ENCODE data around the gene GLB1L2.

The GLB1L2 gene

GRCh38 chr11:134365011-134365925 is 33.5 kb downstream of the GLB1L2 start:
- in situ Hi-C loops (cut with HindIII; ENCODE audit: low sequenced_read_pairs) = no loop called here

DNA sequence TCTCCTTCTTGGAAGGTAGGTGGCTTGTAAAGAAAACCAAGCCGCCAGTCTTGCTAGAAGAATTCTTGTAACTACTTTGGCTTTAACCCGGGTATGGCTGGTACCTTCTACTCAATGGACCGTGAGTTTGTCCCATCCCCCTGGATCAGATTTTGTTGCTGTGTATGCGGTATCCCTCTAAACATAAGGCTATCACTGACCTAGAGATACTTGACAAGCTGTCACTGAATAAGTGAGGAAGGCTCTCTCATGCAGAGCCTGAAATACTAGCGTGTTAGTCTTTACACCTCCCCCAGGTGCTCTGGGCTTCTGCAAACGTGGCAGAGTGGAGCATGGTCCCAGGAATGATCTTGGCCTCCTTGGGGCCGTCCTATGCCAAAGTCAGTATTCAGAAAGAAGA is 34.5 kb downstream of the GLB1L2 start:
- in situ Hi-C loops (cut with HindIII; ENCODE audit: low sequenced_read_pairs) = no loop called here

DNA sequence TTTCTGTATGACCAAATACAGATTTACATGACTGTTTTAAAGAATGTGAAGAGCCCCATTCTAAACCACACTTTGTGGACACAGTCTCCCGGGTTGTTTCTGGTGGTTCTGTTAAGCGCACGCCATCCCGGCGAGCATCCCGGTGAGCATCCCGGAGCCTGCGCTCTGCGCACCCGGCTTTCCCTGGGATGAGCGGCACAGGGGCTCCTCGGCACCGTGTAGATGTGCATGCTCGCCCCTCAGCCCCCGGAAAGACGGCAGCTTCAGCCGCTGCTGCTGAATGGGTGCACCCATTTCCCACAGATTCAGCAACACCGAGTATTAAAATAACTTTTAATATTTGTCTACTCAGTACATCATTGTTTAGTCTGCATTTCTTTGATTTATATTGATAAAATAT is 36.0 kb downstream of the GLB1L2 start:
- in situ Hi-C loops (cut with HindIII; ENCODE audit: low sequenced_read_pairs) = no loop called here

DNA sequence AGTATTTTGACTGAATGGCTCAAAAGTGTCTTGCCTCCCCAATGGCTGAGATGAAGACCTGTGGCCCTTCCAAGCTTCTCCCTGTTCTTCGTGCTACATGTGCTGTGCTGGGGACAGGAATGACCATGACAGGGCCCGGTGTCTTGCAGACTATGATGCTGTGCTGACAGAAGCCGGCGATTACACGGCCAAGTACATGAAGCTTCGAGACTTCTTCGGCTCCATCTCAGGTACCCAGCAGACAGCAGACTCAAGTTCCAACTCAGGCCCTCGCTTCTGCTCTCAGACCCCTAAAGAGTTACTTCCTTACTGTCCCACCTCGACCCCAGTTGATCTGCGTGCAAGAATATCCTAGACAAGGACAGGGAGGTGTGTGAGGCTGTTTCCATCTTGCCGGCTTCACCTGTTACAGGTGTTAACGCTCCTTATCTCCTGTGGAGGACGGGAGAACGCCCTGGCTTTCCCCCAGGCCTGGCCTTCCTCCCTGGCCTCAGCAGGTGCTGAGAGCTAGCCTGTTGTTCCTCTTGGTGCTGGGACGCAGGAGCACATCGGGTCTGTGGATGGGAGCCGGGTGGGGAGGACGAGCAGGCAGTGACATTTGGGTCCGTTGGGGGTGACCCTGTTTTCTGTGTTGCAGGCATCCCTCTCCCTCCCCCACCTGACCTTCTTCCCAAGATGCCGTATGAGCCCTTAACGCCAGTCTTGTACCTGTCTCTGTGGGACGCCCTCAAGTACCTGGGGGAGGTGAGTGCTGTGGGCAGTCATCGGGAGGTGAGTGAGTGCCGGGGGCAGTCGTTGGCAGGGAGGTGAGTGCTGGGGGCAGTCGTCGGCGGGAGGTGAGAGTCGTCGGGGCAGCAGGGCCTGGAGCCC is 38.1 kb downstream of the GLB1L2 start:
- in situ Hi-C loops (cut with HindIII; ENCODE audit: low sequenced_read_pairs) = no loop called here

DNA sequence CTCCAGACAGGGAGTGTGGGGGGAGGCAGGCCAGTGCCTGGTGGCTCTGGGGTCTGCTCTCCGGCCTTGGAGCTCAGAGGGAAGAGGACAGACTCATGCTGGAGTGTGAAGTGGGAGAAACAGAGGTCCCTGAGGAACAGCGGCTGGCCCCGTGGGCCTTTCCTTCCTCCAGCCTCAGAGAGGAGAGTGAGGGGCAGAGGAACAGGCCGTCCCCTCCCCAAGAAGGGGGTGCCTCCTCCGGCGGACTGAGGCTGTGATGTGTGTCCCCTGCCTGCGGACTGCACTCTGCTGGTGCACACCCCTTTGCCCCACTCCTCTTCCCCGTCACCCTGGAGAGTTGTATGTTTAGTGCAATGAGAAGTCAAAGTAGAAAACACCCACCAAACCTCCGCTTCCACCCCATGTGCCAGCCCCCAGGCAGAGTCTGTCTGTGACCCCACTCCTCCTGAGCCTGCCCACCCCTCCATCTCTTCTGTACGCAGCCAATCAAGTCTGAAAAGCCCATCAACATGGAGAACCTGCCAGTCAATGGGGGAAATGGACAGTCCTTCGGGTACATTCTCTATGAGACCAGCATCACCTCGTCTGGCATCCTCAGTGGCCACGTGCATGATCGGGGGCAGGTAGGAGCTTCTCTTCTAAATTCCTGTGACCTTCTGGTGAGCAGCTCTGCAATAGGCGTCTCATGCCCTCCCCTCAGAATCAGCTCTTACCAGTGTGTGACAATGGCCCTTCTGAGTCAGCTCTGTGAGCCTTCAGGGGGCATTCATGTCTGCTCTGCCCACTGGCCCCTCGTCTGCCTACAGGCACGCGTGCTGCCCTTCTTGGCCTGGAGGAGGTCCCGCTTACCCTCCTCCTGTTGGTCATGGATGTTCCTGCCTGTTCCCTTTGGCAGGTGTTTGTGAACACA is 39.0 kb downstream of the GLB1L2 start:
- in situ Hi-C loops (cut with HindIII; ENCODE audit: low sequenced_read_pairs) = no loop called here

GRCh38 chr11:134371436-134372185 is 39.8 kb downstream of the GLB1L2 start:
- in situ Hi-C loops (cut with HindIII; ENCODE audit: low sequenced_read_pairs) = no loop called here

- in situ Hi-C loops (cut with HindIII; ENCODE audit: low sequenced_read_pairs) = no loop called here
These were observed 40.7 kb downstream of the GLB1L2 start for GRCh38 chr11:134372536-134372935.

DNA sequence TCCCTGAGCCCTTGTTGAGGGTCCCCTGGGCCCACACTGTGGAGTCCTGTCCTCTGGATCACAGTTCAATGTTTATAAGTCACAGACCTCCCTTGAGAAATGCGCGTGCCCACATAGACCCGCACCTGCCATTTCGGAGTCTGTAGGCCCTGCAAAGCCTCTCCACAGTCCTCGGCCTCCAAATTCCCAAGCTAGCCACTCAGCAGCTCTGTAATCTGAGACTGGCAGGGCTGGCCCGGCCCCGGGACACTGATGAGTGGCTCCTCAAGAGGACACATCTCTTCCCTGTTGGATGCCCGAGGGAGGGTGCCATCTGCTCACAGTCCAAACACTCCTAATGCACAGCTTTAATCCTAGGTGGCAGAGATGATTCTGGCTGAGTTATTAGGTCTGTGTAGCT is 41.2 kb downstream of the GLB1L2 start:
- in situ Hi-C loops (cut with HindIII; ENCODE audit: low sequenced_read_pairs) = no loop called here

GRCh38 chr11:134373591-134374052 is 41.8 kb downstream of the GLB1L2 start:
- in situ Hi-C loops (cut with HindIII; ENCODE audit: low sequenced_read_pairs) = no loop called here

DNA sequence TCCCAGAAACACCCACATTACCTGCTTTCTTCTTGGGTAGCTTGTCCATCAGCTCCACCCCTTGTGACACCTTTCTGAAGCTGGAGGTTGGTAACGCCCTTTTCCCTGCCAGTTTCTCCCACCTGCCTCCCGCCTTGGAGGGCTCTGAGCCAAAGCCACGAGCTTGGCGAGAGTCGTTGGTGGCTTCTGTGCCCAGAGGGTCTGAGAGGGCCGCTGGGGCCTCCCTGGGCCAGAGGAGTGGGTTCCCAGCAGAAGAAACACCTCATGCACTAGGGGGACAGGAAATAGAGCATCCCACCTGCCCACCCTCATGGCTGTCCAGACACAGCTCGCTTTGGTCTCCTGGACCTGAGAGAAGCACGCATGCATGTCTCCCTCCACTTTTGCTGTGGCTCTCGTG is 42.4 kb downstream of the GLB1L2 start:
- in situ Hi-C loops (cut with HindIII; ENCODE audit: low sequenced_read_pairs) = no loop called here

DNA sequence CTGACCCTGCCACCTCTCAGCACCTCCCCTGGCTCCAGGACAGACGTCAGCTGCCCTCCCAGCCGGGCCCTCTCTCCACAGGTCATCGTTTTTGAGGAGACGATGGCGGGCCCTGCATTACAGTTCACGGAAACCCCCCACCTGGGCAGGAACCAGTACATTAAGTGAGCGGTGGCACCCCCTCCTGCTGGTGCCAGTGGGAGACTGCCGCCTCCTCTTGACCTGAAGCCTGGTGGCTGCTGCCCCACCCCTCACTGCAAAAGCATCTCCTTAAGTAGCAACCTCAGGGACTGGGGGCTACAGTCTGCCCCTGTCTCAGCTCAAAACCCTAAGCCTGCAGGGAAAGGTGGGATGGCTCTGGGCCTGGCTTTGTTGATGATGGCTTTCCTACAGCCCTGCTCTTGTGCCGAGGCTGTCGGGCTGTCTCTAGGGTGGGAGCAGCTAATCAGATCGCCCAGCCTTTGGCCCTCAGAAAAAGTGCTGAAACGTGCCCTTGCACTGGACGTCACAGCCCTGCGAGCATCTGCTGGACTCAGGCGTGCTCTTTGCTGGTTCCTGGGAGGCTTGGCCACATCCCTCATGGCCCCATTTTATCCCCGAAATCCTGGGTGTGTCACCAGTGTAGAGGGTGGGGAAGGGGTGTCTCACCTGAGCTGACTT is 43.2 kb downstream of the GLB1L2 start:
- in situ Hi-C loops (cut with HindIII; ENCODE audit: low sequenced_read_pairs) = no loop called here

DNA sequence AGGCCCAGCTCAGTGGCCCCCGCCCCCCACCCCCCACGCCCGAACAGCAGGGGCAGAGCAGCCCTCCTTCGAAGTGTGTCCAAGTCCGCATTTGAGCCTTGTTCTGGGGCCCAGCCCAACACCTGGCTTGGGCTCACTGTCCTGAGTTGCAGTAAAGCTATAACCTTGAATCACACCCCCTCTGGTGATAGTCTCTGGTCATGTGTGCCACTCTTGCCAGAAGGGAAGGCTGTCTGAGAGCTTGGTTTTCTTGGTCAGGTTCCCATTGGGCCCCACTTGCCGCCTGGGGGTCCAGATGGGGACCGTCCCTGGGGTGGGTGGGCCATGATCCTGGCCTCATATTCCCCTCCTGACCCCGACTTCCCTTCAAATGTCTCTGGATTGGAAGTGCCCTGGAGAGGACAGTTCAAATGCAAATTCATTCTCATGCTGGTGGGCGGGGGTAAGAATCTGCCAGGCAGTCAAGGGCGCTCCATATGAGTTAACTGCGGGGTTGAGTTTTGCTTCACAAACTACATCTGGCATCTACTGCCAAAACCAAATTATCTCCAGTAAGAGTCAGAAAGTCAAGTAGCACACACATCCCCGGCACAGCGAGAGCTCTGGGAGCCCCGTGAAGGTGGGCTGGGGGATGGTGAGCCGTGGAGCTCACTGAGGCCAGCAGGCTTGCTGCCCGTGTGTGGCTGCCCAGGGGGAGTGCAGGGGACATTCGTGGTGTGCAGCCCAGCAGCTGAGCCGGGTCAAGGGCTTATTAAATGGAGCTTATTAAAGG is 44.5 kb downstream of the GLB1L2 start:
- in situ Hi-C loops (cut with HindIII; ENCODE audit: low sequenced_read_pairs) = no loop called here

- in situ Hi-C loops (cut with HindIII; ENCODE audit: low sequenced_read_pairs) = no loop called here
These were observed 46.1 kb downstream of the GLB1L2 start for GRCh38 chr11:134377876-134378275.

- in situ Hi-C loops (cut with HindIII; ENCODE audit: low sequenced_read_pairs) = no loop called here
These were observed 47.5 kb downstream of the GLB1L2 start for GRCh38 chr11:134379241-134379640.

DNA sequence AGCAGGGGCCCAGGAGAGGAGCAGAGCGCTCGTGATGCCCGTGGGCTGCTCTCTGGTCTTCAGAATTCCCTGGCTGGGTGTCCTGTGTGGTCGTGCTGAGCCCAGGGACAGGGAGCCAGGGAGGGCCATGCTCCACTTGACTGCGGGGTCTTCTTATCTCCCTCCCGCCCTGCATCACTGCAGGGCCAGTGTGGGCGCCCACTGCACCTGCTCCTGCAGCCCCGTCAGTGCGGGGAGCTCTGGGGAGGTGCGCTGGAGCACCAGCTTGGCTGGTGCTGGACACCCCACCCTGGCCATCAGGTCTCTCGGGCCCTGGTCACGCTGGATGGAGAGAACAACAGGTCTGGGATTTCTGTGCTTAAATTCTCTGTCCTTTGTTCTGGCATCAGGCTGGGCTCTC is 48.4 kb downstream of the GLB1L2 start:
- in situ Hi-C loops (cut with HindIII; ENCODE audit: low sequenced_read_pairs) = no loop called here

GRCh38 chr11:134380785-134381184 is 49.0 kb downstream of the GLB1L2 start:
- in situ Hi-C loops (cut with HindIII; ENCODE audit: low sequenced_read_pairs) = no loop called here

GRCh38 chr11:134382257-134382656 is 50.5 kb downstream of the GLB1L2 start:
- in situ Hi-C loops (cut with HindIII; ENCODE audit: low sequenced_read_pairs) = no loop called here

DNA sequence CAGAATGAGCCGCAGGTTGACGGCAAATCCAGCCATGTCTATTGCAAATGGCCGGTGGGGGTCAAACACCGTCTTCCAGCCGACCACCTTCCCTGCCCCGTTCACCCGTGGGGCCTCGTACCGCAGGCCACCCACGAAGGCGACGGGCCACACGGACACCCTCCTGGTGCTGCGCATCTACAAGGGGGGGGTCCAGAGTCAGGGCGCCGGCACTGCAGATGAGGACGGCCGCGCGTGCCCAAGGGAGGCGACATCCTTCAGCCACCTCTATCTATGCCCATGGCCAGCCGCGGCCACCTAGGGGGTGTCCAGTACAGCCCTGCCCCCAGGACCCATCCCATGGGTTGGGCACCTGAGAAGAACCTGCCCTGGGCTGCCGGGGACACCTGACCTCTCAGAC is 51.0 kb downstream of the GLB1L2 start:
- in situ Hi-C loops (cut with HindIII; ENCODE audit: low sequenced_read_pairs) = no loop called here

All from endothelial cell of hepatic sinusoid (primary cell).